Esophagus squamous epithelium (tissue), 4 donors: Measurements from ENCODE around the gene TPD52L1.

ENCODE experiments used
- CTCF ChIP-seq, 6 experiments: fragments of 450-650 bp in 4 of 6; fragments of 200-600 bp in 2 of 6; sonication (generic) in 2 of 6; IDR thresholded peaks; one replicate each; pipeline ENCODE4 v1.5.1; 2016 to 2019; ENCODE audit warnings: antibody characterized with exemption in 6 of 6, mild to moderate bottlenecking in 4 of 6, moderate library complexity in 4 of 6
- POLR2A ChIP-seq, 4 donors: fragments of 450-650 bp; IDR thresholded peaks; one replicate each; pipeline ENCODE4 v1.6.1; 2017; ENCODE audit warnings: antibody characterized with exemption in 4 of 4, mild to moderate bottlenecking in 4 of 4, moderate library complexity in 3 of 4

DNA sequence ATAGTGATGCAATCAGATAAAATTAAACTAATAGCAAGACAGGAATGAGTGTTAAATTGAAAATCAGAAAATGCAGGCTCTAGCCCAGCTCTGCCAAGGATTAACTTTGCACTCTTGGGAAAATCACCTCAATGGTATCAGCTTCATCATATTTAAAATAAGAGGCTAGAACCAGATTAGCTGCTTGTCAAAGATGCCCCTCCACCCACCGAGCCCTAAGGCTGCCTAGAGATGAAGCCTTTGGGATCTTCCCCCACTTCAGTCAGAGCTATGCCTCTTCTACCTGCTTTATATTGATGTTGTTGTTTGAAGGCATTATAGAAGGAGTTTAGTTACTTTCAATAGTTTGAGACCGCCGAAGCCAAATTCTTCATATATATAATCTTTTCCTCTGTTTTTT is 100.7 kb downstream of the TPD52L1 start:
- TF ChIP-seq POLR2A (IDR thresholded peaks at IDR 0.05) (no peak), CTCF (IDR thresholded peaks at IDR 0.05) (no peak)
